ENCODE measurements around the gene LDLRAD3.

- no peak for TF ChIP-seq CTCF (IDR thresholded peaks at IDR 0.05)
- no peak for TF ChIP-seq EP300 (IDR thresholded peaks at IDR 0.05)
- TF ChIP-seq POLR2A (IDR thresholded peaks at IDR 0.05) = no peak
Measured at GRCh38 chr11:36053862-36054261, 110.0 kb downstream of the LDLRAD3 start.

Data from suprapubic skin (tissue), 3 donors.